A549 (cell line): ENCODE results near the gene RTCB. TPM values are rescaled to one million over a fixed set of nuclear protein-coding genes. Genes with fewer than 3 reads are reported as not detected.

Experiments
- ATAC-seq, 2 experiments: fragments of 200-7000 bp in 1 of 2; fragments of >200 bp in 1 of 2; cut with Nextera tagmentation in 1 of 2; cut with Tn5 transposase in 1 of 2; 3 replicates each; pipeline versions ENCODE4 v1.8.0 to v1.9.1; 2018 to 2020; ENCODE audit warnings: mild to moderate bottlenecking in 1 of 2, moderate library complexity in 1 of 2
- CTCF ChIA-PET: fragments of 300-600 bp; sonication (Branson Sonifier 250); formaldehyde crosslinking; extraction: SDS; loops from one replicate; lab custom pipeline; 2021; ENCODE audit warnings: antibody characterized with exemption, inconsistent platforms; lab: Yijun Ruan, JAX
- POLR2A ChIA-PET: fragments of 350-600 bp; formaldehyde crosslinking; extraction: SDS; loops from one replicate; lab custom pipeline; 2021; ENCODE audit warnings: antibody characterized with exemption, inconsistent platforms; lab: Yijun Ruan, JAX
- DNase-seq, 2 experiments: peaks; one replicate each; pipeline versions ENCODE4 v3.0.0 to v3.0.0-alpha.2; 2011 to 2016; ENCODE audit warnings: low read depth in 1 of 2, low spot score in 1 of 2
- FAIRE-seq: peaks from 2 replicates; lab custom pipeline; 2011; peaks lifted over from hg19 to GRCh38; lab: Jason Lieb, UNC
- H3K27ac ChIP-seq, 2 experiments: fragments of >200 bp; sonication (Bioruptor Twin); formaldehyde crosslinking; 3 replicates each; pipeline ENCODE4 v1.5.1; 2016 to 2017
- H3K4me1 ChIP-seq: fragments of >200 bp; sonication (Bioruptor Twin); formaldehyde crosslinking; 3 replicates; pipeline ENCODE4 v1.6.1; 2016
- H3K4me2 ChIP-seq: fragments of >200 bp; sonication (Bioruptor Twin); formaldehyde crosslinking; 3 replicates; pipeline ENCODE4 v1.6.1; 2016
- H3K4me3 ChIP-seq: fragments of >200 bp; sonication (Bioruptor Twin); formaldehyde crosslinking; 3 replicates; pipeline ENCODE4 v1.5.1; 2016
- H3K9me3 ChIP-seq: fragments of >200 bp; sonication (Bioruptor Twin); formaldehyde crosslinking; 3 replicates; pipeline ENCODE4 v1.6.1; 2016
- CBX2 ChIP-seq: fragments of 200-600 bp; sonication (generic); IDR thresholded peaks from 2 replicates; pipeline ENCODE4 v1.6.1; 2016; ENCODE audit warnings: low read depth, mild to moderate bottlenecking, borderline replicate concordance
- CBX8 ChIP-seq: fragments of 200-600 bp; sonication (generic); IDR thresholded peaks from 2 replicates; pipeline ENCODE4 v1.6.1; 2016
- CEBPB ChIP-seq, 2 experiments: fragments of >200 bp in 1 of 2; sonication (Bioruptor Twin) in 1 of 2; formaldehyde crosslinking in 1 of 2; IDR thresholded peaks; 2 replicates each; pipeline ENCODE4 v1.6.1; 2012 to 2016
- CHD2 ChIP-seq: fragments of 150-350 bp; IDR thresholded peaks from 2 replicates; pipeline ENCODE4 v1.6.1; 2014; ENCODE audit warnings: low read length; ENCODE audit not compliant: partially characterized antibody
- CHD4 ChIP-seq: fragments of 200-600 bp; sonication (generic); IDR thresholded peaks from 2 replicates; pipeline ENCODE4 v1.6.1; 2016; ENCODE audit warnings: antibody characterized with exemption, mild to moderate bottlenecking, borderline replicate concordance
- CTCF ChIP-seq: fragments of >200 bp; sonication (Bioruptor Twin); formaldehyde crosslinking; IDR thresholded peaks from 3 replicates; pipeline ENCODE4 v1.5.1; 2016
- EHMT2 ChIP-seq: fragments of 200-600 bp; sonication (generic); IDR thresholded peaks from 2 replicates; pipeline ENCODE4 v1.6.1; 2016; ENCODE audit warnings: antibody characterized with exemption, low read depth, mild to moderate bottlenecking, moderate library complexity
- EP300 ChIP-seq, 2 experiments: fragments of >200 bp; sonication (Bioruptor Twin); formaldehyde crosslinking; IDR thresholded peaks; 2 replicates in 1 of 2; 3 replicates in 1 of 2; pipeline ENCODE4 v1.6.1; 2016 to 2017
- FOSL2 ChIP-seq, 2 experiments: fragments of 450-650 bp in 1 of 2; fragments of >200 bp in 1 of 2; sonication (Bioruptor Twin) in 1 of 2; formaldehyde crosslinking; IDR thresholded peaks; 2 replicates each; pipeline versions ENCODE4 v1.5.0 to v1.6.1; 2016 to 2020; ENCODE audit warnings: mild to moderate bottlenecking in 1 of 2, moderate library complexity in 1 of 2
- FOXS1 ChIP-seq: fragments of 250-450 bp; sonication (Bioruptor Pico); IDR thresholded peaks from 2 replicates; pipeline ENCODE4 v1.5.0; 2020; ENCODE audit warnings: mild to moderate bottlenecking, moderate library complexity
- HEYL ChIP-seq: fragments of 250-450 bp; sonication (Bioruptor Pico); IDR thresholded peaks from 2 replicates; pipeline ENCODE4 v1.8.0; 2021; ENCODE audit warnings: mild to moderate bottlenecking, moderate library complexity
- HOXA7 ChIP-seq: fragments of 250-450 bp; sonication (Bioruptor Pico); IDR thresholded peaks from 2 replicates; pipeline ENCODE4 v1.5.0; 2020; ENCODE audit warnings: mild to moderate bottlenecking, moderate library complexity
- HOXB5 ChIP-seq: fragments of 250-450 bp; sonication (Bioruptor Pico); IDR thresholded peaks from 2 replicates; pipeline ENCODE4 v1.5.0; 2020; ENCODE audit warnings: mild to moderate bottlenecking, moderate library complexity
- JUNB ChIP-seq: fragments of >200 bp; sonication (Bioruptor Twin); formaldehyde crosslinking; IDR thresholded peaks from 2 replicates; pipeline ENCODE4 v1.6.1; 2016
- KDM1A ChIP-seq: fragments of 200-600 bp; sonication (generic); IDR thresholded peaks from 2 replicates; pipeline ENCODE4 v1.6.1; 2016; ENCODE audit warnings: low read depth, mild to moderate bottlenecking
- MYC ChIP-seq: IDR thresholded peaks from 2 replicates; pipeline ENCODE4 v1.6.1; 2012; ENCODE audit warnings: mild to moderate bottlenecking, inconsistent platforms, low read length, improper control_type of control experiment, borderline replicate concordance
- NPAS2 ChIP-seq: fragments of 250-450 bp; sonication (Bioruptor Pico); IDR thresholded peaks from 2 replicates; pipeline ENCODE4 v1.8.0; 2022; ENCODE audit warnings: mild to moderate bottlenecking, moderate library complexity, borderline replicate concordance
- NR3C1 ChIP-seq: fragments of >200 bp; sonication (Bioruptor Twin); formaldehyde crosslinking; IDR thresholded peaks from 3 replicates; pipeline ENCODE4 v1.6.1; 2017
- POLR2A ChIP-seq: IDR thresholded peaks from 2 replicates; pipeline ENCODE4 v1.6.1; 2012; ENCODE audit warnings: mild to moderate bottlenecking, low read length
- RAD21 ChIP-seq, 2 experiments: fragments of >200 bp in 1 of 2; sonication (Bioruptor Twin) in 1 of 2; formaldehyde crosslinking in 1 of 2; IDR thresholded peaks in 1 of 2; conservative IDR thresholded peaks in 1 of 2; 2 replicates in 1 of 2; 3 replicates in 1 of 2; pipeline ENCODE4 v1.6.1; 2012 to 2018; ENCODE audit warnings: inconsistent platforms in 1 of 2
- RNF2 ChIP-seq: fragments of 200-600 bp; sonication (generic); IDR thresholded peaks from 2 replicates; pipeline ENCODE4 v1.6.1; 2016; ENCODE audit warnings: low read depth, mild to moderate bottlenecking, antibody characterized with exemption, moderate library complexity, borderline replicate concordance
- SMC3 ChIP-seq: fragments of >200 bp; sonication (Bioruptor Twin); formaldehyde crosslinking; IDR thresholded peaks from 3 replicates; pipeline ENCODE4 v1.6.1; 2018; ENCODE audit warnings: inconsistent platforms
- SREBF2 ChIP-seq: fragments of 450-650 bp; IDR thresholded peaks from 2 replicates; pipeline ENCODE4 v1.6.1; 2014; ENCODE audit warnings: mild to moderate bottlenecking, moderate library complexity
- ZC3H11A ChIP-seq: fragments of 450-650 bp; IDR thresholded peaks from 2 replicates; pipeline ENCODE4 v1.6.1; 2014; ENCODE audit warnings: antibody characterized with exemption, mild to moderate bottlenecking
- ZFP36 ChIP-seq: fragments of 450-650 bp; IDR thresholded peaks from 2 replicates; pipeline ENCODE4 v1.6.1; 2014; ENCODE audit warnings: borderline replicate concordance; ENCODE audit not compliant: partially characterized antibody
- ZNF302 ChIP-seq: fragments of 250-450 bp; sonication (Bioruptor Pico); IDR thresholded peaks from 2 replicates; pipeline ENCODE4 v1.9.0; 2021; ENCODE audit warnings: inconsistent platforms, mild to moderate bottlenecking, moderate library complexity
- ZSCAN20 ChIP-seq: fragments of 250-450 bp; sonication (Bioruptor Pico); IDR thresholded peaks from 2 replicates; pipeline ENCODE4 v1.8.0; 2022; ENCODE audit warnings: mild to moderate bottlenecking, moderate library complexity
- WGBS: methylation state at CpG from one replicate; pipeline ENCODE4 v1.1.6; 2017; ENCODE audit errors: missing lambda C conversion rate; 5-methylcytosine and 5-hydroxymethylcytosine counted together
- polyA plus RNA-seq, 4 experiments: library from polyadenylated mRNA; depleted of rRNA in 3 of 4; stranded (reverse); fragments of >200 nt; fragmentation: RNase III in 1 of 4; extraction: RNeasy Plus Mini Kit Qiagen cat#74134 plus additional on column Dnase treatment in 1 of 4; gene quantifications; 2 replicates in 3 of 4; 3 replicates in 1 of 4; pipeline ENCODE4 v1.2.3, GENCODE V29; 2011 to 2017
- TF ChIP-seq, protein P1 (sequence below): fragments of >200 bp; sonication (Bioruptor Twin); formaldehyde crosslinking; IDR thresholded peaks from 3 replicates; pipeline ENCODE4 v1.6.1; 2016

Gene RTCB
- polyA plus RNA-seq, 2 of the 4 experiments (the other 2 are of a cell fraction), result 93.3 to 122 TPM

DNA sequence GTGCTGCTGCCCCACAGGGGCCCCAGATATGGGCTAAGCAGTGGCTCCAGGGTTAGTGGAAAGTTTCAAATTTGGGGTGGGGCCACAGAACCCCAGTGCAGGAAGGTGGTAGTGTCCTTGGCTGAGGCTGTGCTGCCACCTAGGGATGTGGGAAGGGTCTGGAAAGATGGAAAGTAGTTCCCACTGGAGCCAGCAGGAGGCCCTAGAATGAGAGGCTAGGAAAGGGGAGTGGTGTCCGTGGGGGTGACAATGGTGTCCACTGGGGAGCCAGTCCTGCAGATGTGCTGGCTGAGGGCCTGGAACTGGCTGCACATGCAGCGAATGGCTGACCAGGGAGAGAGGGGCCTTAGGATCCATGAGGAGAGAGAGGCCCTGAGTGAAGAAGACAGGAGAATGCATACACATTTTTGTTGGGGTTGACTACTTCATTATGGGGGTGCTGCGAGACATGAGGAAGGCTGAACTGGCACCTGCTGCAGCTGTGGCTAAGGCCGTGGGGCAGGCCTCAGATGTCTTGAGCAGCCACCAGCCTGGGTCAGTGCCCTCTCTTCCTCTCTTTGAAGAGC is 33.3 kb downstream of the RTCB start:
- POLR2A ChIA-PET, result no interaction called here

DNA sequence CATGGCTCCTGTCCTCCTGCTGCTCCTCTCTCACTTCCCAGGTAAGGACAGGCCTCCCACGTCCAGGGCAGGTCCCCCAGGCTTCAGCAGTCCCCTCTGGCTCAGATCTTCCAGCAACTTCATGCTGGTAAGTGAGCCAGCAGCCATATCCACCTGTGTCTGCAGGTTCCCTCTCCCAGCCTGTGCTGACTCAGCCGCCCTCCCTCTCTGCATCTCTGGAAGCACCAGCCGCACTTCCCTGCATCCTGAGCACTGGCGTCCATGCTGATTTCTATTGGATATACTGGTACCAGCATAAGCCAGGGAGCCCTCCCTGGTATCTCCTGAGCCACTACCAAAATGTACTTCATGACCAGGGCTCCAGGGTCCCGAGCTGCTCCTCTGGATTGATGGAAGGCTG is 35.4 kb downstream of the RTCB start:
- POLR2A ChIA-PET, result no interaction called here
- ATAC-seq, result no peak
- no peak for DNase-seq
- no peak for TF ChIP-seq EHMT2
- TF ChIP-seq NPAS2 (CRISPR knock-in tag), result no peak
- TF ChIP-seq ZFP36, result no peak
- no peak for TF ChIP-seq FOSL2 (IDR thresholded peaks at IDR 0.05)
- TF ChIP-seq FOSL2 (CRISPR knock-in tag; IDR thresholded peaks at IDR 0.05), result no peak
- TF ChIP-seq CEBPB (IDR thresholded peaks at IDR 0.05), result no peak
- no peak for TF ChIP-seq EP300 (IDR thresholded peaks at IDR 0.05)
- TF ChIP-seq HOXB5 (CRISPR knock-in tag), result no peak
- TF ChIP-seq SREBF2, result no peak
- TF ChIP-seq NR3C1, result no peak
- TF ChIP-seq CBX2, result no peak
- TF ChIP-seq FOXS1 (CRISPR knock-in tag), result no peak
- no peak for TF ChIP-seq HOXA7 (CRISPR knock-in tag)
- TF ChIP-seq ZNF302 (CRISPR knock-in tag), result no peak
- no peak for TF ChIP-seq HEYL (CRISPR knock-in tag)
- no peak for TF ChIP-seq RNF2
- no peak for TF ChIP-seq CHD4
- TF ChIP-seq, all 56 proteins: peak for 0
- Histone ChIP-seq H3K4me1 (no peaks in the 10 kb centered on the region), H3K4me3 (no peak overlapping the region), H3K9me3 (no peaks in the 10 kb centered on the region), H3K4me2 (no peak overlapping the region), H3K27ac (no peak overlapping the region)
- 58% methylated on average over 3 of the region's 5 CpGs for WGBS
- FAIRE-seq, result no peak
- CTCF ChIA-PET, result no interaction called here

More for the DNA sequence above, 33.3 kb downstream of the RTCB start:
- peak; percentile 94 to 97 for ATAC-seq
- CTCF ChIA-PET, result interaction anchor here (0.9 to 2.2 kb wide), 4 partner anchors 12 to 405 kb away, joined by 3 to 9 read pairs (median 4); no protein-coding TSS in a partner anchor
- TF ChIP-seq CTCF, result peak; percentile 51
- peak; percentile 45; the same call in 2 of the 3 replicates for TF ChIP-seq SMC3
- TF ChIP-seq ZNF302 (CRISPR knock-in tag), result no peak
- peak; percentile 48 to 65 for TF ChIP-seq RAD21 (conservative IDR thresholded peaks at IDR 0.05 in 1 of 2, IDR thresholded peaks at IDR 0.05 in 1 of 2)
- TF ChIP-seq, all 56 proteins: peak for 3
- Histone ChIP-seq H3K27ac (no peak overlapping the region), H3K4me2 (no peak overlapping the region), H3K9me3 (no peaks in the 10 kb centered on the region), H3K4me3 (no peak overlapping the region), H3K4me1 (no peaks in the 10 kb centered on the region)
- WGBS, result 55% methylated on average over 4 of the region's 4 CpGs
- DNase-seq (peak; percentile 25 to 56), FAIRE-seq (no peak)

GRCh38 chr22:32375678-32376450 is 36.2 kb downstream of the RTCB start:
- no peak for FAIRE-seq
- Histone ChIP-seq H3K4me2 (no peak overlapping the region), H3K9me3 (no peaks in the 10 kb centered on the region), H3K4me1 (no peaks in the 10 kb centered on the region), H3K4me3 (no peak overlapping the region), H3K27ac (no peak overlapping the region)
- ATAC-seq, result no peak
- DNase-seq, result no peak
- CTCF ChIA-PET, result no interaction called here
- 67% methylated on average over 7 of the region's 7 CpGs for WGBS
- POLR2A ChIA-PET, result no interaction called here
- no peak for TF ChIP-seq MYC
- TF ChIP-seq SMC3, result no peak
- TF ChIP-seq POLR2A, result no peak
- TF ChIP-seq, protein P1, sequence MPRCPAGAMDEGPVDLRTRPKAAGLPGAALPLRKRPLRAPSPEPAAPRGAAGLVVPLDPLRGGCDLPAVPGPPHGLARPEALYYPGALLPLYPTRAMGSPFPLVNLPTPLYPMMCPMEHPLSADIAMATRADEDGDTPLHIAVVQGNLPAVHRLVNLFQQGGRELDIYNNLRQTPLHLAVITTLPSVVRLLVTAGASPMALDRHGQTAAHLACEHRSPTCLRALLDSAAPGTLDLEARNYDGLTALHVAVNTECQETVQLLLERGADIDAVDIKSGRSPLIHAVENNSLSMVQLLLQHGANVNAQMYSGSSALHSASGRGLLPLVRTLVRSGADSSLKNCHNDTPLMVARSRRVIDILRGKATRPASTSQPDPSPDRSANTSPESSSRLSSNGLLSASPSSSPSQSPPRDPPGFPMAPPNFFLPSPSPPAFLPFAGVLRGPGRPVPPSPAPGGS, result no peak
- no peak for TF ChIP-seq CTCF
- TF ChIP-seq CBX8, result no peak
- TF ChIP-seq ZC3H11A, result no peak
- no peak for TF ChIP-seq RAD21 (conservative IDR thresholded peaks at IDR 0.05 in 1 of 2, IDR thresholded peaks at IDR 0.05 in 1 of 2)
- TF ChIP-seq ZSCAN20 (CRISPR knock-in tag), result no peak
- no peak for TF ChIP-seq JUNB
- no peak for TF ChIP-seq NR3C1
- TF ChIP-seq CHD2, result no peak
- TF ChIP-seq SREBF2, result no peak
- no peak for TF ChIP-seq KDM1A
